Muscle of back (tissue), 11 donors: Measurements from ENCODE around the gene STXBP5. TPM values are rescaled to one million over a fixed set of nuclear protein-coding genes. Genes with fewer than 3 reads are reported as not detected.

Experiments
- DNase-seq, 3 donors: peaks; one replicate each; pipeline versions ENCODE4 v3.0.0 to v3.0.0-alpha.2; 2013
- polyA plus RNA-seq, 10 donors: library from polyadenylated mRNA; unstranded; fragments of 120-200 nt; gene quantifications; one replicate each; pipeline ENCODE4 v1.2.1, GENCODE V29; 2013; ENCODE audit not compliant: insufficient read length in 10 of 10

STXBP5 gene
- polyA plus RNA-seq, 10 donors = 11.2 to 20.9 (median 13.8) TPM

DNA sequence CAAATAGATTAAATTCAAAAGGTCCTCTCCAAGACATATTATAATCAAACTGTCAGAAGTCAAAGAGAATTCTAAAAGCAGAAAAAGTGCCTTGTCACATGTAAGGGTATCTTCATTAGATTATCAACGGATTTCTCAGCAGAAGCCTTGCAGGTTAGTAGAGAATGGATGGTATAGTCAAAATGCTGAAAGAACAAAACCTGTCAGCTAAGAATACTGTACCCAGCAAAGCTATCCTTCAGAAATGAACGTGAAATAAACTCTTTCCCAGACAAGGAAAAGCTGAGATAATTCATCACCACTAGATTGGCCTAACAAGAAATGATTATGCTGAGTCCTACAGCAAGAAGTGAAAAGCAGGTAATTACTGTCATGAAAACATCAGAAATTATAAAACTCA, 92.9 kb downstream of the STXBP5 start:
- DNase-seq = no peak

DNA sequence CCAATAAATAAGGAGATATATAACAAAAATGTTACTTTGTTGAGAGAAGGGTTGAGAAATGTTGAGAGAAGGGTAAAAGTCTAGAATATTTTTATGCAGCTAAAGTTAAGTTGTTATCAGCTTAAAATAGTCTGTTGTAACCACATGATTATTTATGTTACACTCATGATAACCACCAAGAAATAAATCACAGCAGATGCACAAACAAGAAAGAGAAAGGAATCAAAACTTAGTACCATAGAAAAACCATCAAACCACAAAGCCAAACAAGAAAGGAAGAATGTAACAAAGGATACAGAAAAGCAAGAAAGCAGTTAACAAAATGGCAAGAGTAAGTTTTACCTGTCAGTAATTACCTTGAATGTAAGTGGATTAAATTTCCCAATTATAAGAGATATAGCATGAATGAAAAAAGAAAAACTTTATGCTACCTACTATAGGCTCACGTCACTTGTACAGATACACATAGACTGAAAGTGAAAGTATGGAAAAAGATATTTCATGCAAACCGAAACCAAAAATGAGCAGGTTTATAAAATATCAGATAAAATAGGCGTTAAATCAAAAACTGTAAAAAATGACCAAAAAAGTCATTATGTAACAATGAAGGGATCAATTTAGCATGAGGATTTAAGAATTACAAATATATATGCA, 93.6 kb downstream of the STXBP5 start:
- no peak for DNase-seq

DNA sequence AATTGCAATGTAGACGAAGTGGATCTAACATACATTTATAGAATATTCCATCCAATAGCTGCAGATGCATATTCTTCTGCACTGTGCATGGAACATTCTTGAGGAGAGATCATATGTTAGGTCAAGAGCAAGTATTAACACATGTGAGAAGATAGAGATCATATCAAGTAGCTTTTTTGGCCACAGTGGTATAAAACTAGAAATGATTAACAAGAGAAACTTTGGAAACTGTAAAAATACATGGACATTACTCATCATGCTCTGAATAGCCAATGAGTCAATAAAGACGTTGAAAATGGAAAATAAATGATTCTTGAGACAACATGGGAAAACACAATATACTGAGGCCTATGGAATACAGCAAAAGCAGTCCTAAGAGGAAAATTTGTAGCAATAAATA, 94.2 kb downstream of the STXBP5 start:
- DNase-seq = no peak

DNA sequence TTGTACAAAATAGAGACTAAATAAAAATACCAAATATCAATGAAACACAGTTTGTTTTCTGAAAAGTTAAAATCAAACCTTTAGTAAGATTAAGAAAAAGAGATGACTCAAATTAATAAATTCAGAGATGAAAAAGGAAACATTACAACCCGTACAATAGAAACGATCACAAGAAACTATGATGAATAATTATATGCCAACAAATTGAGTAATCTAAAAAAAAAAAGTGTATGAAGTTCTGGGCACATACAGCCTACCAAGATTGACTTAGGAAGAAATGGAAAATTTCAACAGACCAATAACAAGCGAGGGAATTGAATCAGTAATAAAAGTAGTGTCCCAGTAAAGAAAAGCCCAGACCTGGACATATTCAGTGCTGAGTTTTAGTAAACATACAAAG, 94.8 kb downstream of the STXBP5 start:
- DNase-seq = no peak

DNA sequence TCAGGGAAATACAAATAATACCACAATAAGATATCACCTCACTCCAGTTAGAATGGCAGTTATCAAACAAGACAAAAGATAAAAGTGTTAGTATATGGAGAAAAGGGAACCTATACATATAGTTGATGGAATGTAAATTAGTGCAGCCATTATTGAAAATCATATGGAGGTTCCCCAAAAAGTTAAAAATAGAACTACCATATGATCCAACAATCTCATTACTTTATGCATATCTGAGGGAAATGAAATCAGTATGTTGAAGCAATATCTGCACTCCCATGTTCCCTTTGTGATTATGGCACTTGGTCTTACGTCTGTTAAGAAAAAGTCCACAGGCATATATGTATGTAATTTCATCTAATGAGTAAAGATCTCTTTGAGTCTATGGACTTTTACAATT, 96.9 kb downstream of the STXBP5 start:
- DNase-seq = no peak

DNA sequence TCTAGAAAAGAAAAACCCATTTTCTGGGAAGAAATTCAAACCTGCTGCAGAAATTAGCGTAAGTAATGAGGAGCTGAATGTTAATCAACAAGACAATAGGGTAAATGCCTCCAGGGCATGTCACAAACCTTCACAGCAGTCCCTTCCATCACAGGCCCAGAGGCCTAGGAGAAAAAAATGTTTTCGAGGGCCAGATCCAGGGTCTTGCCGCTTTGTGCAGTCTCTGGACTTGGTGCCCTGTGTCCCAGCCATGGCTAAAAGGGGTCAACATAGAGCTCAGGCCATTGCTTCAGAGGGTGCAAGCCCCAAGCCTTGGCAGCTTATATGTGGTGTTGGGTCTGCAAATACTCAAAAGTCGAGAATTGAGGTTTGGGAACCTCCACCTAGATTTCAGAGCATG, 99.8 kb downstream of the STXBP5 start:
- DNase-seq = no peak

DNA sequence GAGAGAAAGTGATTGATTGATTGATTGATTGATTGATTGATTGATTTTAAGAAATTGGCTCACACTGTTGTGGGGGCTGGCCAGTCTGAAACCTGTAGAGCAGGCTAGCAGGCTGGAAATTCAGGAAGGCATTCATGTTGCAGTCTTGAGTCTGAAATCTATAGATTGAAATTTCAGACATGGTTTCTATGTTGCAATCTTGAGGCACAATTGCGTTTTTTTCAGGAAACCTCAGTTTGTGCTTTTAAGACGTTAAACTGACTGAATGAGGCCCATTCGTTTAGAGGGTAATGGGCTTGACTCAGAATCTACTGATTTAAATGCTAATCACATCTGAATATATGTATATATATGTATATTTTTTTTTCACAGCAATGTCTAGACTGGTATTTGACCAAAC, 106.3 kb downstream of the STXBP5 start:
- no peak for DNase-seq

DNA sequence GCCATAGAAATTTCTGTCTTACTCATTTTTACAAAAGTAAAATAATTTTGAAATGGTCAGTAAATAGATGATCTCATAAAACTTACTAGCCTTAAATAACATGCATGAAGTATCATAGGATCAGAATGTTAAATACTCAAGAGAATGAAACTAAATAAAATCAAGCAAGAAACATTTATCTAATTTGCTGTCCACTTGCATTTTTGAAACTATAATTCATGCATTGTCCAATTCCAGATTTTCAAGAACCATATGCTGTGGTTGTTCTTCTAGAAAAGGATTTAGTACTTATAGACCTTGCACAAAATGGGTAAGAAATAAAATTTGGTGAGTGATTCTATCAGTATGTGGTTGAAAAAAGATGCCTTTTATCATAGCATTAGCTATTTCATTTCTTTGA, 107.0 kb downstream of the STXBP5 start:
- DNase-seq = no peak

DNA sequence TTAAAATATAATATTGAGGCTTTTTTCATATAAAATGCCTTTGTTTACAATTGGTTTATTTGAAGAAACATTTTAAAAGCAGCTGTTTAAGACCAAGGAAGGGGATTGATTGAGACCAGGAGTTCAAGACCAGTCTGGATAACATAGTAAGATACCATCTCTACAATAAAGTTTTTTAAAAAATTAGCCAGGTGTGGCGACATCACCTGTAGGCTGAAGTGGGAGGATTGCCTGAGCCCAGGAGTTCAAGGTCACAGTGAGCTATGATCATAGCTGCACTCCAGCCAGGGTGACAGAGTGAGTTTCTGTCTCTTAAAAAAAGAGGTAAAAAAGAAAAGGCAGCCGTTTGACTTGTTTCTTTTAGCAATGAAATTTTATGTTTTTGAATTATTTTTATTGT, 117.0 kb downstream of the STXBP5 start:
- no peak for DNase-seq

DNA sequence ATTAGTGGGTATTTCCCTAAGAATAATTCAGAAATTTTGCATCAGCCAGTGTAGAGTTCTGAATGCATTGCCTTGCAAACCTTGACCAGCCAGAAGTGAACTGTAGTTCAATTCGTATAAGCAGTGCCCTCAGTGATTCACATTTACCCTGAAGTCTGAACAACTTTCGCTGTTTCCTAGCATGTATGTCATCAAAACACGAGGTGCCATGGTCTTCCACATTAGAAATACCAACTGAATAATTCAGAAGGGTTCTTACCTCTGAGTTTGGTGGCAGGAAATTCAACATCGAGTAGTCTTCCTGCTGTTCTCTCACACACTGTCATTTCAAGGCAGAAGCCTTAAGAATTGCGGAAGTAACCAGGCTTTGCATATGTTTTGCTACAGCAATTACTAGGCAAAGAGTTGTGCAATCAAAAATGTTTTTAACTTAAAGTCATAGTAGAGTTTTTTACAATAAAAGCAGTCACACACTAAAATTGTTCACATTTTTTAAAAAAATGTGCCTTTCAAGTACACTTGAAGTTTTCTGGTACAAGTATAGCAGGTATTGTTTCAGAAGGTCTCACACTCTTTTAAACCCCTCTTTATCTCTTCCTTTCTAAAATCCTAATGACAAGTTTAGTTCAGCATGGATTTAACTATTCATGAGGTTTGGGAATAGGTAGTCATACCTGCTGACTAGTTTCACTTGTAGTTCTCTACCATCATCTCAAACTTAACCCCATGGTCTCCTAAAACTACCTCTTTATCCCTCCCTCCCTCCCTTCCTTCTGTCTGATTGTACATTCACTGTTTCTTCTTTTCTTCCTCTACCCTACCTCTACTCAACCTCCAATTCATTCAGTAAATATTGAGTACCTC, 118.3 kb downstream of the STXBP5 start:
- peak; percentile 7 to 34 (median 19) for DNase-seq

DNA sequence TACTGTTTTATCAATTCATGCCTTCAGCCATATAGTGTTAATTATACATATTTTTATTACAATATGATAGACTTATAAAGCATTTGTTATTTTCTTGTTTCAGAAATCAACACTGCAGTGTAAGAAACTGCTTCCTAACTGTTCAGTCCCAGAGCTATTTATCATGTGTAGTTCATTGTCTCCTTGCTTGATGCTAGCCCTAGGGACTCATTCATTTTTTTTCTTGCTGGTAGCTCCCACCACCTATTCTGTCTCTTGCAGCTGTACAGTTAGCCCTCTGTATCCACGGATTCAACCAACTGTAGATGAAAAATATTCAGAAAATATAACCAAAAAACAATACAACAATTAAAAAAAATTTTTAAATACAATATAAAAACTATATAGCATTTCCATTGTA, 121.3 kb downstream of the STXBP5 start:
- no peak for DNase-seq

DNA sequence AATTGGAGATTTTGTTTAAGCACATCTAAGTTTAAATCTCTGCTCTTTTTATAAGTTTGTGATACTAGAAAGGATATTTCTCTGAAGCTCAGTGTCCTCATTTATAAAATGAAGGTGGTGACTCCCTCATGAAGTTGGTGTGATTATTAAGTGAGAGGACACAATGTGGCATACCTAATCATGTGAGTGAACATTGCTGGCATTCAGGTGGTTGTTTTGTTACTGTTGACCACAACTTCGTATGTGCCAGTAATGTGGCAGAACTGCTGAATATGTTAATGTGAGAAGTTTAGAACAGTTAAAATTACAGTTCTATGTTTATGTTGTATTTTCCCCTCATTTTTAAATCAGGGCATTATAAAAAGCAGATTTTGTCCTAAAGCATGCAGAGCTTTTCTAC, 127.2 kb downstream of the STXBP5 start:
- DNase-seq = no peak

DNA sequence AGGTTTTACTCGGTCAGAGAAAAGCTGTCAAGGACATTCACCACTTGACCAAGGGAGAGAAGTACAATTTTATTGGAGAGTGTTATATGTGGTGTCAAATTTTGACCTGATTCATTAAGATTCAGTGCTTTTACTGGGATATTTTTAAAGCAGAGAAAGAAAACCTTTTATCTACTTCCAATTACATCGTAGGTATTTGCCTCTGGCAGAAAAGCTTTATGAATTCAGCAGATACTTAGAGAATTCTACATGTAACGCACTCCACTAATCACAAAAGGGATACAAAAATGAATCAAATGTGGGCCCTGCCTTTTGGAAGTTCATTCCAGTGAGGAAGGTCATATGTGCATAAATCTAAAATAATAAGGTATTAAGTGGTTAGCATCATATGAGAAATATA, 133.7 kb downstream of the STXBP5 start:
- DNase-seq = no peak

DNA sequence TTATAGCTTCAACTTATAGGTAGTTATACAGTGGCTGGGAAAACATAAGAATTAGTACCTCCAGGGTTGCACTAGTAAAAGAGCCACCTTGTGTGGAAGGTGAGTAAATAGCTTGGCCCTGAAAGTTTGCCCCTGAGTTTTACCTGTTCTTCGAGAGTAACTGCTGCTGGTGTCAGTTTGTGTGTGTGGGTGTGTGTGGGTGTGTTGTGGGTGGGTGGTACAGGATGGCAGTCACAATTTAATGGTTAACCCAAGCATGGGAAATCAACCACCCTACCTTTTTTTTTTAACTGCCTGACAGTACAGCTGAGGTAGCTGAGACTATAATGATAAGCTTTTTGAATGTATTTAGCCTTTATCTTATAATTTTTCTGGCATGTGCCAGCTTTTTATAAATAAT, 137.3 kb downstream of the STXBP5 start:
- no peak for DNase-seq

DNA sequence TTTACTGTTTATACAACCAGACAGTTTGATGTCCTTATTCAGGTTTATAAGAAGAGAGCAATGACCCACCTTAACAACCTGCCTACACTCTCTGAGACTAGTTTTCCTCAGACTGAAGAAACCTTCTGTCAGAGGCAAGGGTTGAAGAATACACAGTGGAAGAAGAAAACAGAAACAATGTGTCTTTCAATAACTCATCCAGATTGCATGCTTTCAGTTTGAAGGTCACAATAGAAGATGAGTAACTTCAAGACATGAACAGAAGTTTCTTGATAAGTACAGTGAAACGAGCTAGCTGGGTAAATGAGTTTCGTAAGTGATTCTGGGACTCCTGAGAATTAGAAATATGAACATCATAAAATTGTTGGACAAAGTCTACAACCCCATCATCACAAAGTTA, 141.7 kb downstream of the STXBP5 start:
- DNase-seq = no peak

DNA sequence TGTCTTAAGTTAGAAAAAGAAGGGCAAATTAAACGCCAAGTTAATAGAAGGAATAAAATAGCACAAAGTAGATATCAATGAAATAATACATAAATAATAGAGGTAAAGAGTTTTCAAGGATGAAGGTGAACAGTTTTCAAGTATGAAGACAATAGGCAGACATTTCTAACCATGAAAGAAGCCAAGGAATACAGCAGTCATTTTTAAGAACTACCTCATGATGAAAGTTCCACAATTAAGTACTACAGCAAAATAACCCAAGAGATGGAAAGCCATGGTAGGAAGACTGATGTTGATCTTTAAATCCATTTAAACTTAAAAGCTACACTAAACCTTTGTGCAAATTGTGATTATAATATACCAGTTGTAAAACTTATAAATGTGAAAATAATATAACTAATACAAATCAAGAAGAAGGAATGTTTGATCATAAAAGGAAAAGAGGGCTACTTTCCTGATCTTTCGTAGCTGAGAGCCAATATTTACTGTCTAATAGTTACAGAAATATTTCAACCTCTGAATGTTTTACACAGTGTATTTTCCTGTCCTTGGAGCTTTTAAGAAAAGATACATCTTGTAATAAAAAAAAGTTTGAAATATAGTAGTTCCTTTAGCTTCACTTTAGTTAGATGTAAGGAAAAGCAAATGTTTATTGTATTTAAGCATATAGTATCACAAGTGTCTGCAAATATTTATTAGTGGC, 143.1 kb downstream of the STXBP5 start:
- no peak for DNase-seq

DNA sequence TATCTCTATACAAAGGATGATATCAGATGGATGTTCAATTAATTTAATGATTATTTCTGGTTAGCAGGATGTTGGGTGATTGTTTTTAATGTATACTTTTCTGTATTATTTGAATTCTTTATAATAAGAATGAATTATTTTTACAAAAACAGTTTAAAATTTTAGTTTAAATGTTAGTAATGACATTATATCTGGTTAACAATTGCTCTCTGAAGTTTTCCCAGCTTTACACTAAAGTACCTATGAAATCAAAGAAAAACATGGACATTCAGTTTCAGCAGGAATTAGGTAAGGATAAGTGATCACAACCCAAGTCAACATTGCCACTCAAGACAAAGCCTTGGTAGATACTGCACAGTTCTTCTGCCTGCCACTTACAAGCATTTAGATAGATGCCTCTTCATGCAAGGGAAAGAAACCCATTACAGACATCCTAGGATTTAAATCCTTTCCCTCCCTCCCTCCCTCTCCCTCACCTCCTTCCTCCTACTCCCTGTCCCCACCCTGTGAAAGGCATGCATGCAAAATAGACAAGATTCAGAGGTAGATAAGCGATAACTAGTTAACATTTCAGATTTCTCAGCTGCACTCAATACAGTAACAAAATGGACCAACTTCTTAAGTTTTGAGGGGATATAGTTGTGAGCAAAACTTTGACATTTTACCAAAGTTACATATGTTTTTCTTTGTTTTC, 143.8 kb downstream of the STXBP5 start:
- no peak for DNase-seq

DNA sequence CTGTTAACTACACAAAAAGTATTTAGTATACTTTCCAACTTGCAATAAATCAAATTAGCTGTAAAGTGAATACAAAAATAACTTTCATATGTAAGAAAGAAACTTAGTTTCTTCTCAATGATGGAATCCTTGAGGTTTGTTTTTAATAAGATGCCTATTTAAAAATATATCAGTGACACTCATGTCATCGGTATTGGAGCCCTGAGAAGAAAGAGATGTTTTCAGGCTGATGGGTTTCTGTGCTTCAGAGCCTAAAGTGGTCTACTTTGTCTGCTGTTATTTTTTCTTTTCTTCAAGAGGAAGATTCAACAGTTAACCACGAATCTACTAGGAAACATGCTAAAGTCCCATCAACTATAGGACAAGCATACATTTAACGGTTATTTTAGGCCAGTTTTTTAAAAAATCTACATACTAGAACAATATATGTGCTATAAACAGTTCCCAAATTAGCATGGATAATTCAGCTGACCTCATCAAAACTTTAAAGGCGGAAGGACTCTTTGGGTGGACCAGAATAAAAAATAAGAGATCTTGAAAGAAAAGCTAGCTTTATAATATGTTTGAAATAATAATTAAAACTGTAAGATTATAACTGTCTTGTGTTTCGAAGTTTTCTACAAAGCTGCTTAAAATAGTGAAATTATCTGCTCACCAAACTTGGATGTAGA, 157.2 kb downstream of the STXBP5 start:
- DNase-seq = no peak

DNA sequence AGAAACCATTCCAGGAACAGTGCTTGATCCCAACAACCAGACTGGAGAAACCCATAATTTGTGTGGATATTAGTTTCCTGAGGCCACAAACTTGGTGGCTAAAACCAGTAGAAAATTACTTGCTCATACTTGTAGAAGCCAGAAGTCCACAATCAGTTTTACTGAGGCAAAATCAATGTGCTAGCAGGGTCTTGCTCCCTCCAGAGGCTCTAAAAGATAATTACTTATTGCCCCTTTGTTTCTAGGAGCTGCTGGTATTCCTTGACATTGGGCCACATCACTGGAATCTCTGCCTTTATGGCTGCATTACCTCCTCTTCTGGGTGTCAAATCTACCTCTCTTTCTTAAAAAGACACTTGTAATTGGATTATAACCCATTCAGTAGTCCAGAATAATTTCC, 162.1 kb downstream of the STXBP5 start:
- no peak for DNase-seq

DNA sequence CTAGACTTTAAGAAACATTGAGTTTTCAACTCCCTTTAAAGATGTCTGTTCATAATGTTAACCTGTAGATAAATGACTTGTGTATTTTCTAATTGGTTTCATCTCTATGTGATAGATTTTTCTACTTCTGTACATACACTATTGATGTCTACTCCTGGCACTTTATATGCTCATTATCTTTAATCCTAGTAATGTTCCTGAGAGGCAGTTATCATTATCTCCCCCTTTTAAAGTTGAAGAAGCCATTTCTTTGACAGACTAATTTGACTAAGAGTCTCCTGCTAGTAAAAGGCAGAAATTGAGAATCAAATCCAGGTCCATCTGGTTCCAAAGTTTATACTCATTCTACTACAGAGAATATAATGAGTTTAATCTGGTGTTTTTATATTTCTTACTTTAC, 167.1 kb downstream of the STXBP5 start:
- DNase-seq = no peak

DNA sequence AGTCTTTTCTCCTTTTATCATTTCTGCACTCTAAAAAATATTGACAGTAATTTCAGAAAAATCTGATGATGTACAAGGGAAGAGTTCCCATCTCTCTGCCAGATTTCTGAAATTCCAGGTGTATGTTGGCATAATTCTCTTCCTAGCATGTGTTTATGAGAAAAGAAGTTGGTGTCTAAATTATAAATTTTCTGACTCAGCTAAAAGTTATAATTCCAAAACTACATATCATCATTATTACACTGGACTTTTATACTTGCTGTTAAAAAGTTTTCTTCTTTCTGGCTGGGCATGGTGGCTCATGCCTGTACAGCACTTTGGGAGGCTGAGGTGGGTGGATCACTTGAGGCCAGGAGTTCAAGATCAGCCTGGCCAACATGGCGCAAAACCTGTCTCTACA, 168.6 kb downstream of the STXBP5 start:
- DNase-seq = no peak

DNA sequence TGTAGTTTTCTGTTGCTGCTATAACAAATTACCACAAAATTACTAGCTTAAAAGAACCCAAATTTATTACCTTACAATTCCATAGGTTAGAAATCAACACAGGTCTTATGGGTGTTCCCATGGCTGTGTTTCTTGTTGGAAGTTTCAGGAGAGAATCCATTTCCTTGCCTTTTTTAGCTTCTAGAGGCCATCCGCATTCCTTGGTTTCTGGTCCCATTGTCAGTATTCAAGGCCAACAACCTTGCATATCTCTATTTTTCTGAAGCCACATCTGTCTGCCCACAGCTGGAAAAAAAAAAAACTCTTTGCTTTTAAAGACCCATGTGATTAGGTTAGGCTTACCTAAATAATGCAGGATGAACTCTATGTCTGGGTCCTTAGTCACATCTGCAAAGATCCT, 174.6 kb downstream of the STXBP5 start:
- no peak for DNase-seq
